GM12872 (cell line): ENCODE data around the gene AMPH.

Experiments used
- TF ChIP-seq, protein P1 (sequence below): IDR thresholded peaks from 3 replicates; pipeline ENCODE4 v1.5.1; 2011; ENCODE audit warnings: low read depth, mild to moderate bottlenecking, low read length, moderate library complexity; ENCODE audit not compliant: insufficient read depth

AMPH gene

DNA sequence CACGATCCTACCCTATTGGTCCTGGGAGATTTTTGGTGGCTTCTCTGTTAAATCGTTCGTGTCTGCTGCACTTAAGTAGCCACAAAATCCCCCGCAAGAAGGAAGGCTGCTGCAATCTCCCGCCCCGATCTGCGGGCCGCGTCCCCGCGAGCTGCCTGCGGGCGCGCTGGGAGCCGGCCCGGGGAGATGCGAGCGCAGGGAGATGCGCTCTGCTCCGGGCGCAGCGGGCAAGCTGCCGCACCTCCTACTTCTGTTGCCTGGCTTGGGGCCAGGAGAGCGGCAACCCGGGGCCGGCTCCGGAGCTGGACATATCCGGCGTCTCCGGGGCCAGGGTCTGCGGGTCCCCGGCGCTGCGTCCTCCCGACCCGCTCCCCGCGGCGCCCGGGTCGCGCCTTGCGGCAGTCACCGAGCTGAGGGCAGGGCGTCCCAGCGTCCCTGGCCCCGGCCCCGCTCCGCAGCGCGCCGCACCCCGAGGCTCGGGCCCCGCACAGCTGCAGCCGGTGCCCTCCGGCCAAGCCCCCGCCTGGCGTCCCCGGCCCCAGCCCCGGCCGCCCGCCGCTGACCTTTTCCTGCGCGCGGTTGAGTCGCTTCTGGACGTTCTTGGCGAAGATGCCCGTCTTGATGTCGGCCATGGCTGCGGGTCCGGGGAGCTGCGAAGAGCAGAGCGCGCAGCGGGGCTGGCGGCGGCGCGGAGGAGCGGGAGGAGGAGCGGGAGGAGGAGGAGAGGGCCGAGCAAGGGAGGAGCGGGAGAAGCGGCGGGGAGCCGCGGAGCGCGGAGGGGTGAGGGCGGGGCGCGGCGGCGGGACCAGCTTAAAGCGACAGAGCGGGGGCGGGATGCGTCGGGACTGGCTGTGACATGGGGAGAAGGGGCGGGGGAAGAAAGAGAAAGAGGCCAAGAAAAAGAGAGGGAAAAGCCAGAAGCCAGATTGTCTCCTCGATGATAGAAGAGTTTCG, at the start of gene AMPH:
Gene AMPH (minus strand): TSS at position 654 of the 954 bp plus-strand sequence. CDS start 22 bp downstream, at position 632.
- TF ChIP-seq, protein P1, sequence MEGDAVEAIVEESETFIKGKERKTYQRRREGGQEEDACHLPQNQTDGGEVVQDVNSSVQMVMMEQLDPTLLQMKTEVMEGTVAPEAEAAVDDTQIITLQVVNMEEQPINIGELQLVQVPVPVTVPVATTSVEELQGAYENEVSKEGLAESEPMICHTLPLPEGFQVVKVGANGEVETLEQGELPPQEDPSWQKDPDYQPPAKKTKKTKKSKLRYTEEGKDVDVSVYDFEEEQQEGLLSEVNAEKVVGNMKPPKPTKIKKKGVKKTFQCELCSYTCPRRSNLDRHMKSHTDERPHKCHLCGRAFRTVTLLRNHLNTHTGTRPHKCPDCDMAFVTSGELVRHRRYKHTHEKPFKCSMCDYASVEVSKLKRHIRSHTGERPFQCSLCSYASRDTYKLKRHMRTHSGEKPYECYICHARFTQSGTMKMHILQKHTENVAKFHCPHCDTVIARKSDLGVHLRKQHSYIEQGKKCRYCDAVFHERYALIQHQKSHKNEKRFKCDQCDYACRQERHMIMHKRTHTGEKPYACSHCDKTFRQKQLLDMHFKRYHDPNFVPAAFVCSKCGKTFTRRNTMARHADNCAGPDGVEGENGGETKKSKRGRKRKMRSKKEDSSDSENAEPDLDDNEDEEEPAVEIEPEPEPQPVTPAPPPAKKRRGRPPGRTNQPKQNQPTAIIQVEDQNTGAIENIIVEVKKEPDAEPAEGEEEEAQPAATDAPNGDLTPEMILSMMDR = no peak

DNA sequence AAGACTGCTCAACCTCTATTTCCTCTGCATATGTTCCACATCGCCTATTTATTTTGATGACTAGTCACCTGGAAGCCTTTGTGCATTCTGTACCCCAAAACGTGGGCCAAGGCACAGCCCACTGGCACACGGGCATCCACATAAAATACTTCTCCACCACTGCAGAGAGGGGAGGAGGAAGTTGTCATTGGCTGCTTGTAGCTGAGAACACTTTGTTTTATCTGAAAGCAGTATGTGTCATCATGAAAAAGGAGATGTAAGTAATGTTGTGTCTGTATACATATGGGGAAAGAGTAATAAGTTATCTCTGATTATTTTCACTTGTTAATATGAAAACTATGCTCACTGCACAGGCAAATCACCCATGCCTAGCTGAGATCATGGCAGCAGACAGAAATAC, 48.2 kb upstream of the AMPH start:
- TF ChIP-seq, protein P1 = no peak

DNA sequence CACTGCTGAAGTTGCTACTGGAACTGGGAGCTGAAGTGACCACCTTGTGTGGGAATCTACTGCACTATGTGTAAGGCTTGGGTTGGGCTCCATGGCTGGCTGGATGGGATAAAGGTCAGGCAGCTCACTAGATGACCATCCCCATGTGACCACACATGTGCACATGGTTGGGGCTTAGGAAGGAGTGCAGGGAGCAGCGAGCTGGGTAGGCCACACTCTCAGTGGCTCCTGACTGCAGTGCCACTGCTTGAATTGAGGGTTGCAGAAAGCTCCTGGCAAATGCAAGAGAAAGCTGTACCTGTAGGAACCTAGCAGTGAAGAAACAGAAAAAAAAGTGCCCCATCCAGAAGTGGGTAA, 47.5 kb upstream of the AMPH start:
- TF ChIP-seq, protein P1 = no peak

DNA sequence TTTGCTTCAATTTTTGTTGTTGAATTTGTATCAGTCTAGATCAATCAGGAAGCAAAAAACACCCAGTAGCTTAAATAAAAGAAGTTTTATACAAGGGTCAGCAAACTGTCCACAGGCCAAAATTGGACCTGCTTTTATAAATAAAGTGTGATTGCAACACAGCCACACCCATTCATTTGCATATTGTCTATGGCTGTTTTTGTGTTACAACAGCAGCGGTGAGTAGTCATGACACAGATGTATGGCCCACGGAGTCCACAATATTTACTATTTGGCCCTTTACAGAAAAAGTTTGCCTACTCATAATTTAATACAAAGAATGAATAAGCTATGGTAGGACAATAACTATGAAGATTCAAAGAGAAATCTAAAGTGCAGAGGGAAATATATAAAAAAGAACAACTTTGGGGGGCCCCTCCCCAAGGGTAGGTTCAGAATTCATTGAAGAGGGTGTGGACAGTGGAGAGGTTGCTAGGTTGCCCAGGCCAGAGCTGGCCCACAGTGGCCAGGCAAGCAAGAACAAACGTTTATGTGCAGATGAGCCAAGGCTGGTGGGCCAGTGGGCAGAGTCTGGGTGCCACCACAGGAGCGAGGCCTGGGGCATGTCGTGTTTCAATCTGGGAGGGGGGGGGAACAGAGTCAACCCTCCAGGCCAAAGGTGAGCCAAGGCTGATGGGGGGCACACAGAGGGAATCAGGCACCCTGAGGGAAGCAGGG, 47.0 kb upstream of the AMPH start:
- TF ChIP-seq, protein P1 = no peak

- TF ChIP-seq, protein P1 = no peak
Measured at GRCh38 chr7:38675494-38676106, 44.4 kb upstream of the AMPH start.

DNA sequence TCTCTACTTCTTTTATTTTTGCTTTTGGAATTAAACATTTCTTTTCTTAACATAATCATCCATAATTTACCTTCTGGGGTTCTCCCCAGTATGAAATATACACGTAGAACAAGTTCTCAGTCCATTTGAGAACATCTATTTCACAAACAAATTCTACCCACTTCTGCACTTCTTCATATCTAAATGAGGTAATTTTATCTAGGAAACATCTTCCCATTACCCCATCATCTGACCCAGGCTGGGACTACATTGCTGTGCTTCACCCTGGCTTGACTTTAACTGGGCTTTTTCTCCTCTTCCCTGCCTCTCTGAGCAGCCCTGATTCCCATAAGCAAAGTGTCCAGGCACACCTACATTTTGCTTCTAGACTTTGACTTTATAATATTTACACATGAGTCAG, 43.3 kb upstream of the AMPH start:
- TF ChIP-seq, protein P1 = no peak

DNA sequence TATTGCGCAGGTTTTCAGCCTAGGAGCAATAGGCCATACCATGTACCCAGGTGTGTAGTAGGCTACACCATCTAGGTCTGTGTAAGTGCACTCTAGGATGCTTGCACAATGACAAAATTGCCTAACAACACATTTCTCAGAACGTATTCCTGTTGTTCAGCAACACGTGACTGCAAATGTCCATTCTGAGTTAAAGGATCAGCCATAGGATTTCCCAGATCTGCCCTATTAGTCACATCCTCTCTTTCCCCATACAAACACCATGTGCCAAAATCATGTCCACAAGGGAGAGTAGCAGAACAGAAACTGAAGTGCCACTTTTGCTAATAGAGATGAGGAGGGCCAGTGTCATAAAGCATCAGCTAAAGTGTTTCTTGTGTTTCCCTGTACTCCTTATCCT, 42.6 kb upstream of the AMPH start:
- TF ChIP-seq, protein P1 = no peak
